GM18508 (cell line): Measurements from ENCODE around the gene ZDHHC11B.
"Not testable (repeated sequence)": the region's sequence is repeated elsewhere in the genome, so short reads cannot be mapped to it uniquely, and the experiment has no call there.

Experiments
- ATAC-seq: cut with Tn5 transposase; IDR thresholded peaks from one replicate; pipeline ENCODE4 v1.9.1; 2021; ENCODE audit warnings: moderate number of reproducible peaks; ENCODE audit not compliant: insufficient read depth, unreplicated experiment

Gene ZDHHC11B

DNA sequence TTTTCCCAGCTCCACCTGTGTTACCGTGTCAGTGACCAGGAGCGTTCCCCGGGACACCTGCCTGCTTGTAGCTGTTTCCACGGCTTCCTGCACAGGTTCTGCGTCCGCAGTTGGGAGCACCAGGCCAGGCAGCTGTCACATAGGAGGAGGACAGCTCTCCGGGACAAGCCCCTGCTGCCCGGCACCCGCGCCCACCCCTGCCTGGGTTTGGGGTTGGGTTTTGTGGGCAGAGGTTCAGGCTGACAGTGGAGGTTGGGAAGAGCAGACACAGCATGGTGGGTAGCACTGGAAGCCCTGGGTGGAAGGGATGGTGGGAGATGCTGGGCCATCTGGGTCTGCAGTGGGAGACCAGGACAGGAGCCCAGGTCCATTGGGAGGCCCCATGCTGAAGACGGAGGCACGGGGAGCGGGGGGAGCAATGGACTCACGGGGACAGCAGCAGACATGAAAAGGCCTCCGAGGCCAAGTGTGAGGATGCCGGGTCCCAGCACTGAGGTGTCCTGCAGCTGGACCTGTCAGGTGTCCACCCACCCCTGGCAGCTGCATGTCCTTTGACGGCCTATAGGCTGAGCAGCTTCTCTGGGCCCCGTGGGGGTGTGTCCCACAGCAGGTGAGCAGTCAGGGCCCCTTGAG is 2.8 kb upstream of the ZDHHC11B start:
- not testable (repeated sequence) for ATAC-seq

DNA sequence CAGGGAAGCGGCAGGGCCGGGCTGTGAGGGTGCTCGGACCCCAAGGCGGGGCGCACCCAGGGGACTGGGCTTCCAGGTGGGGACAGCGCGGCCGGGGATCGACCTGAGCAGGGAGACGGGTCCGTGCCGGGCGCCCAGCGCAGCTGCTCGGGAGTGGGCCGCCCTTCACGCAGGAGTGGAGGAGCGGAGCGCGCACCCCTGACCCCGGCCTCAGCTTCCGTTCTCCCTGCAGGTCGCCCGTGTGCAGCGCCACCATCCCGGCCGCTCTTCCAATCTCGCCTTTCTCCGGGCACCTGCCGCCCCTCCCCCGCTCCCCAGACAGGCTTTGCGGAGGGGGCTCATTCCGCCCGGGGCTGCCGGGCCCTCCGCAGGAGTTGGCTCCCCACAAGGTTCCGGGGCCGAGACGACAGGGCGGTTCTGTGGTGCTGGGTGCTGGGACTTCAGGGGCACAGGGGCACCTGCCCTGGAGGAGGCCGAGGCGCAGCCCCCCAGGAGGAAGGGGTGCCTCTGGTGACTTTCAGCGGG is 714 bp upstream of the ZDHHC11B start:
- ATAC-seq, result not testable (repeated sequence)

DNA sequence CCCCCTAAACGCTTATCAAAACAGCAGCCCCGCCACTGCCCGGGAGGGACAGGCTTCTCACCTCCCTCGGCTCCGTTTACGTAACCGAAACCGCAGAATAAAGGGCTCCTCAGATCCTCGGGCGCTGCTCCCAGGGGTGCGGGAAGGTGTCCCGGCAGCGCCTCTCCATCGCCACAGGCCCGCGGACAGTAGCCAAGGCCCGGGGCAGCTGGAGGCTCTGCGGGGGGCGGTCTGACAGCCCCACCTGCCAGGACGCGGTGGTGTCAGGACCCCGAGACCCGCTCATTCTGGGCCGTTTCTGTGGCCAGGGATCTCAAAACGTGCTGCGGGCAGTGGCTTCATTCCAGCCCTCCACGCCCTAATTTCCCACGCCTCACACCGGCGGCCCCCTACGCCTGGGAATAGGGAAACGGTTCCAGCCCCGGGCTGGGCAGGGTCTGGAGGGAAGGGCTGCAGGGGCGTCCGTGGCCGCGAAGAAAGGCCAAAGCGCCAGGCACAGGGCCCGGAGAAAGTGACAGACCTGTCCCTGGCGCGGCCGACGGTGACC is 575 bp downstream of the ZDHHC11B start:
- not testable (repeated sequence) for ATAC-seq

DNA sequence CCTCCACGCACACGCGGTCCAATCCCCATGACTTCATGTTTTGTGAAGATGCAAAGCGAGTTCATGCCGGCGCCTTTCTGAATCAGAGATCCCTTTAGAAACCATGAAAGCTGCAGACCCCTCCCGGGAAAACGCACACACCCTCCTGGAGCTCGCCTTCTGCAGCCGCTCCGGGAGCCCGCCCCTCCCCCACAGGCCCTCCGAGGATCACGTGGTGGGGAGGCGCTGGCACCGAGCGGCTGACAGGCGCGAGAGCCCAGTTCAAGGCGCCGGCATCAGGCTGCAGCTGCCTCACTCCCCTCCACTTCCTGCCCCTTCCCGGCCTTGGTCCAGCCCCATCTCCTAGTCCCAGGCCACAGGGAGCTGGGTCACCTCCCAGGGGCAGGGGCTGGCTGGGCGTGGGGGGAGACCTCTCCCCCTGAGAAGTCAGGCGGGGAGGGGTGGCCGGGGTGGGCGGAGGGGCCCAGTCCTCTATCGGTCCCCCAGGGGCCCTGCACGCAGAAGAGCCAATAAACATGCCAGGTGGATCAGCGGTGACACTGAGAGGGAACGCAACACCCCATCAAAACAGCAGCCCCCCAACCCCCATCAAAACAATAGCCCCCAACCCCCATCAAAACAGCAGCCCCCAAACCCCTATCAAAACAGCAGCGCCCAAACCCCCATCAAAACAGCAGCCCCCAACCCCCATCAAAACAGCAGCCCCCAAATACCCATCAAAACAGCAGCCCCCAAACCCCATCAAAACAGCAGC is 1.3 kb downstream of the ZDHHC11B start:
- ATAC-seq, result not testable (repeated sequence)

DNA sequence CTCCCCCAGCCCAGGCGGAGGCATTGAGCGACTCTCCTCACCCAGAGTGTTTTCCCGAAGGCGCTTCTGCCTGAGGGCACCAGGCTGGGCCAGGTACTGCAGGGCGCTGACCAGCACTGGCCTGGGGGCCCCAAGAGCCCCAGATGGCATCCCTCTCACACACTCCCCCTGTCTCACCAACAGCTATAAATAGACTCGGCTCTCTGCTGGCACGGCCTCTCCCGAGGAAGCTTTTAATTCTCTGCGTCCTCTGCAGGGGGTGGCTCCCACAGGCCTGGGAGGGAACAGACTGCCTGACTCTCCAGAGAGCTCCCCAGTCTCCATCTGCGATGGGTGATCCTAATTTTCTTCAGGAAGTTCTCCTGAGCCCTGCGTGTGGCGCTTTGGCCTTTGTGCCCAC is 2.2 kb downstream of the ZDHHC11B start:
- not testable (repeated sequence) for ATAC-seq

DNA sequence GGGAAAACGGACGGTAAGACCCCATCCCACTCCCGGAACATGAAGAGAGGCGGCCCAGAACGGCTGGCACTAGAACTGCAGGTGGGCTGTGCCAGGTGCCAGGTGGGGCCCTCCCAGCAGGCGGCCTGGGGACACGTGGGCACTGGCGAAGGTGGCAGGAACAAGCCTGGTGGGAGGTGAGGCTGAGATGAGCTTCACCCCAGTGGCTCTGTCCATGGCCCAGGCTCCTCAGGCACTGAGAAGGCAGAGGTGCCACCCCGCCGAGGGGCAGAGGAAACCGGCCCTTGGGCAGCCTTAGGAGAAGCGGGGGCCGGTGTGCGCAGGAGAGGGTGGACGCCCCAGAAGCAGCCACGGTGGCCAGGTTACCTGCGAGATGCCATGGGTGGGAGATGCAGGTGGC is 4.0 kb downstream of the ZDHHC11B start:
- ATAC-seq, result not testable (repeated sequence)

DNA sequence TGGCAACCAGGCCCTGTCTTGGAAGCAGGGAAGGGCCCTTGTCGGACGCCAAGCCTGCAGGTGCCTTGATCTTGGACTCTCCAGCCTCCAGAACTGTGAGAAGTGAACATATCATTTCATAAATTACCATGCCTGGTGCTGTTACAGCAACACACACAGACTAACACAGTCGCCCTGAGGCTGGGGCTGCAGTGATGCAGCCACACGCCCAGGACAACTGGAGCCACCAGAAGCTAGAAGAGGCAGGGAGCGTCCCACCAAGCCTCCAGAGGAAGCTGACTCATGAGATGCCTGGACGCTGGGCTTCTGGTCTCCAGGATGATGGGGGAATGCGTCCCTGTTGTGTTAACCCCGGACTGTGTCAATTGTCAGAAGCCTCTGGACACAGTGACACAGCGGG is 5.6 kb downstream of the ZDHHC11B start:
- not testable (repeated sequence) for ATAC-seq

DNA sequence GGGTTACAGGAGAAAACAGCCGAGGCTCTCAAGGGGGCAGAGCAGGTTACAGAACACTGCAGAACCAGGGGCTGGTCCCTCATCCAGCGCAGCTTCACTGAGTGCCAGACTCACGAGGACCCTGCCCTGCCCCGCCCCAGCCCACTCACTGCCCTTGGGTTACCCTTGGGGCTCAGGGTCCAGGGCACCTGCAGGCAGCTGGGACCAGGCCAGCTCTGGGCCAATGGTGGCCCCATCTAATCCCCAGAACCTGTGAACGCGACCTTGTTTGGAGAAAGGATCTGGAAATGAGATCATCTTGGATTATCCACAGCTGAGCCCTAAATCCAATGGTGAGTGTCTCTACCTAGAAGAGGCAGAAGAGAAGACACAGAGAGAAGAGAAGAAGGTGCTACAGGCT is 6.1 kb downstream of the ZDHHC11B start:
- not testable (repeated sequence) for ATAC-seq

DNA sequence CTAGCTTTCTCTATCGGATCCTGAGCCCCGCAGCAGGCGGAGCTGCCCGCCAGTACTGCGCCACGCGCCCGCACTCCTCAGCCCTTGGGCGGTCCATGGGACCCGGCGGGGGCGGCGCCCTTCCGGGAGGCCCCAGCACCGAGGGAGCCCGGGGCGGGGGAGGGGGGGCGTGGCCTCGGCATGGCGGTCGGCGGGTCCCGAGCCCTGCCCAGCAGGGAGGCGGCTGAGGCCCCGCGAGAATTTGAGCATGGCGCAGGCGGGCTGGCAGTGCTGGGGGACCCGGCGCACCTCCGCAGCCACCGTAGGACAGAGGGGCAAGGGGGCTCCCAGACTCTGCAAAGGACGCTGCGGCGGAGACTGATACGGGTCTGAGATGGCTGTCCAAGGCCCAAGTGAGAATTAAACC is 6.8 kb downstream of the ZDHHC11B start:
- no peak for ATAC-seq

DNA sequence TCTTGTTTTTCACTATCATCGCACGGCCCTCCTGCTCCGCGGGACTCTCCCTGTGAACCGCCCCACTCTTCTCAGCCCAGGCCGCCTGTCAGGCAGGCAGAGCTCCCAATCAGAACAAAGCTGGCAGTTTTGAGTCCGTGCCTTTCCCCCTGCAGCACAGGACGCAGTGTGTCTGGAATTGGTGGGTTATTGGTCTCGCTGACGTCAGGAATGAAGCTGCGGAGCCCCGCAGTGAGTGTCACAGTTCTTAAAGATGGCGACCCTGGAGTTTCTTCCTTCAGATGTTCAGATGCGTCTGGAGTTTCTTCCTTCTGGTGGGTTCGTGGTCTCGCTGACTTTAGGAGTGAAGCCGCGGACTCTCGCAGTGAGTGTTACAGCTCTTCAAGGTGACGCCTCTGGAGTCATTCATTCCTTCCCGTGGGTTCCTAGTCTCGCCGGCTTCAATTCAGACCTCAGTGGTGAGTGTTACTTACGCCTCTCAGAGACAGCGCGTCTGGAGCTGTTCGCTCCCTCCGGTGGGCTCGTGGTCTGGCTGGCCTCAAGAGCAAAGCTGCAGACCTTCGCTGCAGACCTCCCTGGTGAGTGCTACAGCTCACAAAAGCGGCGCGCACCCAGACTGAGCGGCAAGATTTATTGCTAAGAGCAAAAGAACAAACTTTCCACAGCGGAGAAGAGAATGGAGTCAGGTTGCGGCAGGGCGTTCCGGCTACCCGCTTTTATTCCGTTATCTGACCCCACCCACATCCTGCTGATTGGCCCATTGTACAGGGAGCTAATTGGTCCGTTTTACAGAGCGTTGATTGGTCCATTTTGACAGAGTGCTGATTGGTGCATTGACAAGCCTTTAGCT is 7.4 kb downstream of the ZDHHC11B start:
- ATAC-seq, result no peak

DNA sequence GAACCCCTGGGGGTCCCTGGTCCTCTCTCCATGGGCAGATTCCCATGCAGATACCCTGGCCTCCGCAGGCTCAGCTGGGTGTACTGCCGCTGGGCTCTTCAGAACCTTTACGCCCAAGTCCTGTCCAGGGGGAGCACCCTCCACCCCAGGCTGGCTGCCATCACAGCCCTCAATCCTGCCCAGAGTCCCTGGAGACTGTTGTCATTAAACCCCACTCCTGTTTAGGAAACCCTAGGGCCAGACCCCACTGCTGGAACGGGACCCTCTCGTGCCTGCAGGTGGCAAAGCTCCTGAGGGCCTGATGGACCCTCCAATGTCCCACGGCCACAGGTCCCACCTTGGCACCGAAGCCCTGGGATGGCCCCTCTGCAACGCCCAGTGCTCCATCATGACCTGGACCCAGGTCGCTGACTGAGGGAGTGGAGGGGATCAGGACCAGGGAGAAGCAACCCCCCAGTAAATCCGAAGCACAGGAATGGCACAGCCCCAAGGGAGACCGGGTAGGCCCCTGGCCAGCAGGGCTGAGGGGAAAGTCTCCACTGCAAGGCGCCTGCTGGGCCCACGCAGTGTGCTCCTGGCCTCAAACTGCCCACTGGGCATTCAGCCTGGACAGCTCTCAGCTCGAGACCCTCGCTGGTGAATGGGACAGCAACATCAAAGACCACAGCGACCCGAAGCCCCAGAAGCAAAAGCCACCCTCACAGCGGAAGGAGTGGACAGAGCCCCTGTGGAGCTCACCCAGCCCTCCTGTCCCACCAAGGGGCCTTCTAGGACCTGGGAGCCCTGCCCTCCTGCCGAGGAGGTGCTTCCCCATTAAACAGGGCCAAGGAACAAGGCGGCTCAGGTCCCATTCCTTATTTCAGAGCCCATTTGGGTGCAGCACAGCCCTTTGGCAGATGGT is 8.3 kb downstream of the ZDHHC11B start:
- no peak for ATAC-seq

DNA sequence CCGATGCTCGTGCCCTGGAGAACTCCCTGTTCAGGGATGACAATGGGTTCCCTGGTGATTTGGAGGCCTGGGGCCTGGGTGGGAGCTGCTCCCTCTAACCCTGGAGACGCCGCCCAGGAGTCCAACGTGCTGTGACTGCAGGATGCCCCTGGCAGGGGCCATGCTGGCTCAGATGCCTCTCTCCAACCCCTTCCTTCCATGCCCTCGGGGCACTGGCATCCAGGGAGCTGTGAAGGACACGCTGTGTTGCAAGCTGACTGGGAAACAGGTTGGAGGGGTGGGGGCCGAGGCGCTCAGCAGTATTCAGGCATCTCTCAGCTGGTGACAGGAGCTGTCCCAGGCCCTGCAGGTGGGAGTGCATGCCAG is 9.0 kb downstream of the ZDHHC11B start:
- ATAC-seq, result not testable (repeated sequence)

DNA sequence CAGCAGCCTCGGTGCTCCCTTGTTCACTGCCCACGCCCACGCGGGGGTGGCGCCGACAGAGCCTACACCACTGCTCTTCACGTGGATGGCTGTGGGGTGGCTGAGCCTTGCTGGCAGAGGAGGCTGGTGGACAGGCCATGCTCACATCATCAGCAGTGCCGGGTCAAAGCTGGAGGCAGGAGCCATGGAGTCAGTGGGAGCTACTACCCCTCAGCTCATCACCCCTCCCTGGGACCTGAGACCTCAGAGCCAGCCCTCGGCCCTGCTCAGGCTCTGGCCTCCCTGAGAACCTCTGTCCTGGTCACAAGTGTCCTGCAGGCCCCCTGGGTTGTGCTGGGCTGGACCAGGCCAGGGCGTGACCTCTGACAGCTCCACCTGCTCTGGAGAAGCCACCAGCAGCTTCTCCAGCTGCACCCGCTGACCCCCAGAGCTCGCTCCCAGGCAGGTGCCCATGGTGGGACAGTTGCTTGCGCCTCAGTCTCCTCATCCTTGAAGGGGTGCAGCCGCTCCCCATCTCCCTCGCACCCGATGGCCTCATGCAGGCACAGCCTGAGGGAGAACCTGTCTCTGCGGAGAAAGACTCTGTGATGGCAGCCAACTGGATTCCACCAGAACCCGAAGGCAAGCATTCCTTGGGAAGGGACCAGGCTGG is 9.5 kb downstream of the ZDHHC11B start:
- ATAC-seq, result not testable (repeated sequence)

DNA sequence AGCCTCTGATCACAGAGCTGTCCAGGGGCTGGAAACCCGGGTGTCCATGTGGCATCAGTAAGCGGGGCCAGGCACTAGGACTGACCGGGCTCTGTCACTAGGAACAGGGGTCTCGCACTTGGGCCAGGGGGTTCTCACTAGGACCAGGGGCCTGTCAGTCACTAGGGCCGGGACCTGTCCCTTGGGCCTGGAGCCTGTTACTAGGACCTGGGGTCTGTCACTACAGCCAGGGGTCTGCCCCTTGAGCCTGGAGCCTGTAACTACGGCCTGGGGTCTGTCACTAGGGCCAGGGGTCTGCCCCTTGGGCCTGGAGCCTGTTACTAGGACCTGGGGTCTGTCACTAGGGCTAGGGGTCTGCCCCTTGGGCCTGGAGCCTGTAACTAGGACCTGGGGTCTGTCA is 10.2 kb downstream of the ZDHHC11B start:
- not testable (repeated sequence) for ATAC-seq

DNA sequence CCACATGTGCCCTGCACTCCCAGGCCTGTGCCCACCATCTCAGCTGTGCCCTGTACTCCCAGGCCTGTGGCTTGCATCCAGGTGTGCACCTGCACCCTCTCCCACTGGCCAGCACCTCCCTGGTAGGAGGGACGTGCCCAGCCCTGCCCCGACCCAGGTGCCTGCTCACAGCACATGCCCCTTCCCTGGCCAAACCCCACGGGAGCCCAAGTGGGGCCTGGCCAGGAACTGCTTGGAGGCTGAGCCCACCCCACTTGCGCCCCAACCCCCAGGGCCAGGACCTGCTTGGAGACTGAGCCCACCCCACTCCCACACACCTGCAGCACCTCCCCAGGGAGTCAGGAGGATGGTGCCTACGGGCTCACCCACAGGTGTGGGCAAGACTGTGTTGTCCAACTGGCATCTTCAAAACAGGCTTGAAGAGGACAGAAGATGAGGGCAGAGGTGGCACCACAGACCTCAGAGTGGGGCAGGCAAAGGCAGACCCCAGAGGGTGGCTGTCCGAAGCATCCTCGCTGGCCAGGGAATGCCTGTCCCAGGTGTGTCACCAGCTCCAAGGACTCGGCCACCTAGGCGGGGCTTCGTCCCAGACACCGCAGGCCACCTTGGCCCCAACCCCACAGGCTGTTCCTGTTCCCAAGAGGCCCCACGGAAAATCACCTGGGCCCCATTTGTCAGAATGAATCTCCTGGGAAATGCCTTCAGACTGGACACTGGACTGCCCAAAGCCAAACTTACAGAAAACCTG is 10.8 kb downstream of the ZDHHC11B start:
- ATAC-seq, result no peak

DNA sequence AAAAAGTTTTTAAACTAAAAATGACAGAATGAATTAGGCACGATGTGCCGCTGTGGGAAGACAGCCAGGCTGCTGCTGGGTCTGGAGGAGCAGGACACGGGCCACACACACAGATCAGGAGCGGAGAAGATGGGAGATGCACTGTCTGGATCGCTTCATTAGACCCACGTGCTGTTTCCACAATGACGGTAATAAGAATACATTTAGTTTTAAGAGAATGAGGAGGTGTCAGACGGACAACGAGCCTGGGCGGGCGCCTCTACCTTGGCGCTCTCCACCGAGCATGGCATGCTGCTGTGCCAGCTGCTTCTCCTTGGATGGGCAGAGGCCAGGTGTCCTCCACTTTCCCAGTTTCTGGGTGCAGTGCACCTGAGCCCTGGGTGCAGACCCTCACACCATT is 11.6 kb downstream of the ZDHHC11B start:
- not testable (repeated sequence) for ATAC-seq

DNA sequence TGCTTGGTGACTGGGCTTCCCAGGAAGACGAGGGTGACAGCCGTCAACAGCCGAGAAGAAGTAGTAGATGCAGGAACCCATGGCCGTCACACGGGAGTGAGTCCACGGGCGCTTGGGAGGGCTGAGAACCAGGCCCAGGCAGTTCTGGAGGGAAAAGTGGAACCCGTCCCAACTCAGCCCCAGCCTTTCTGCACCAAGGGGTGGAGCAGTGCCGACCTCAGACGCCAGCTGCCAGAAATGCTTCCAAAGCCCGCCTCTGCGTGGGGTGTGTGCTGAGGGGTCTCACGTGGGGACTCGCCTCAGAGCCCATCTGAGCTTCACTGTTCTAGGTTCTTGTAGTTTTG is 12.0 kb downstream of the ZDHHC11B start:
- ATAC-seq, result not testable (repeated sequence)

DNA sequence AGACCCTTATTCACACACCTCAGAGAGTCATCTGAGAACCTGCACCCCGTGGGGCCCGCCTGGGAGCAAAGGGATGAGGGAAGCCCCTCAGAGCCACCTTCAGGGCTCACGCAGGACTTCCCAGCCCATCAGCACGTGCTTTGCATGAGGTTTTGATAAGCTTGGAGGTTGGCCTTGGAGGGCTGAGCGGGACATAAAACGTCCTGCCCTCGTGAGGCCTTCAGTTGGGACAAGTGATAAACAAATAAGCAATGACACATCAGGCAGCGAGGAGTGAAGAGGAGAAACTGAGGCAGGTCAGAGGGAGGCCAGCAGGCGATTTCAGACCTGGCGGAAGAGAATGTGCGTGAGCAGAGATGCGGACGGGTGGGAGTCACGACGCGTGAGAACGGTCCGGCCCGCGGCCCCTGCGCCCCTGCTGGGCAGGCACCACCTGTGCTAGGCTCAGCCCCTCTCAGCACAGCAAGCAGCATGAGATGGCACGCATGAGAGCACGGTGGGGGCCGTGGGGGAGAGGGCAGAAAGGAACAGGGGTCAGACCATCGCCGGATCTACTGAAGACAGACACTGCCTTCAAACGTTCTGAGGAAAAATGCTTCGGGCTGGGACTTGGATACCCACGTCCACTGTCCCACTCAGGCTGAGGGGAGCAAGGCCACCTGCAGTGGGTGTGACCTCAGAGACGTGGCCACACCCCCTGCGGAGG is 12.5 kb downstream of the ZDHHC11B start:
- not testable (repeated sequence) for ATAC-seq
